Measurements from ENCODE around the gene FBXO30.

Gene FBXO30, protein sequence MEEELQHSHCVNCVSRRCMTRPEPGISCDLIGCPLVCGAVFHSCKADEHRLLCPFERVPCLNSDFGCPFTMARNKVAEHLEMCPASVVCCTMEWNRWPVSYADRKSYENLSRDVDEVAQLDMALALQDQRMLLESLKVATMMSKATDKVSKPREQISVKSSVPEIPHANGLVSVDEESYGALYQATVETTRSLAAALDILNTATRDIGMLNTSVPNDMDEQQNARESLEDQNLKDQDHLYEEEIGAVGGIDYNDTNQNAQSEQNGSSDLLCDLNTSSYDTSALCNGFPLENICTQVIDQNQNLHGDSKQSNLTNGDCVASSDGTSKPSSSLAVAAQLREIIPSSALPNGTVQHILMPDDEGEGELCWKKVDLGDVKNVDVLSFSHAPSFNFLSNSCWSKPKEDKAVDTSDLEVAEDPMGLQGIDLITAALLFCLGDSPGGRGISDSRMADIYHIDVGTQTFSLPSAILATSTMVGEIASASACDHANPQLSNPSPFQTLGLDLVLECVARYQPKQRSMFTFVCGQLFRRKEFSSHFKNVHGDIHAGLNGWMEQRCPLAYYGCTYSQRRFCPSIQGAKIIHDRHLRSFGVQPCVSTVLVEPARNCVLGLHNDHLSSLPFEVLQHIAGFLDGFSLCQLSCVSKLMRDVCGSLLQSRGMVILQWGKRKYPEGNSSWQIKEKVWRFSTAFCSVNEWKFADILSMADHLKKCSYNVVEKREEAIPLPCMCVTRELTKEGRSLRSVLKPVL

DNA sequence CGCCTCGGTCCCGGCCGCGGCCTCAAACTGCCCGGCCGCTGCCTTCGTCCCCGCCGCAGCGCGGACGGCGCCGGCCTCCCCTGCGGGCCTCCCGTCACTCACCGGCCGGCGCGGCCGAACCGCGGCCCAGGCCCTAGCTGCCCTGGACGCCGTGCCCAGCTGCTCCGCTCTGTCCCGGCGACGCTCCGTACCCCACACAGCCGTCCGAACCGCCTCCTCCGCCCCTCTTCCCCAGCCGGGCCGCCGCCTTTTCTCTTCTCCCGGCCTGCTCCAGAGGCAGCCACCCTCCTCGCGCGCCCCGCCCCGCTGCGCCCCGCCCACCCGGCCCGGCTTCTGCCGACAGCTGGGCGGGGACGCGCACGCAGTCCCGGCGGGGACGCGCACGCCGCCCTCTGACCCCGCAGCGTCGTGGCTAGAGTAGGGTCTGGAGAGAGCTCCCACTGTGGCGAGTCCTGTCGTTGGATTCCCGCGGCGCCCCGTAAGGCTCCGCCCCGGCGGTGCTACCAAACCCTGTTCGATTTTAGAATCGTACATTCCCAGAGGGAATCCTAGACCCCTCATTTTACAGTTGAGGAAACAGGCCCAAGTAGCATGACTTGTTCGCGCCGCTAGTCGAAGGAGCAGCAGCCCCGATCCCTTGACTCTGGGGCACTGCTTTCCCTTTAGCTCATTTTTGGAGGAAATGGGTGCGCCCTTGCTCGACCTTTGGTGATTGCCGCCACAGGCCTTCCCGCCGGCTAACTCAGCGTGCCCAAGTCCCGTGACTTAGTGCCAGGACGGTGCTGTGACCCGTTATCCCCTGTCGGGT, at the start of gene FBXO30:
TSS of gene FBXO30 (minus strand) at position 295 of the 808 bp plus-strand sequence. CDS start 8,390 bp downstream, outside the sequence.
- peak within 1 kb of the TSS; percentile 82 for H3K27ac ChIP-seq
- TF ChIP-seq, protein P1, sequence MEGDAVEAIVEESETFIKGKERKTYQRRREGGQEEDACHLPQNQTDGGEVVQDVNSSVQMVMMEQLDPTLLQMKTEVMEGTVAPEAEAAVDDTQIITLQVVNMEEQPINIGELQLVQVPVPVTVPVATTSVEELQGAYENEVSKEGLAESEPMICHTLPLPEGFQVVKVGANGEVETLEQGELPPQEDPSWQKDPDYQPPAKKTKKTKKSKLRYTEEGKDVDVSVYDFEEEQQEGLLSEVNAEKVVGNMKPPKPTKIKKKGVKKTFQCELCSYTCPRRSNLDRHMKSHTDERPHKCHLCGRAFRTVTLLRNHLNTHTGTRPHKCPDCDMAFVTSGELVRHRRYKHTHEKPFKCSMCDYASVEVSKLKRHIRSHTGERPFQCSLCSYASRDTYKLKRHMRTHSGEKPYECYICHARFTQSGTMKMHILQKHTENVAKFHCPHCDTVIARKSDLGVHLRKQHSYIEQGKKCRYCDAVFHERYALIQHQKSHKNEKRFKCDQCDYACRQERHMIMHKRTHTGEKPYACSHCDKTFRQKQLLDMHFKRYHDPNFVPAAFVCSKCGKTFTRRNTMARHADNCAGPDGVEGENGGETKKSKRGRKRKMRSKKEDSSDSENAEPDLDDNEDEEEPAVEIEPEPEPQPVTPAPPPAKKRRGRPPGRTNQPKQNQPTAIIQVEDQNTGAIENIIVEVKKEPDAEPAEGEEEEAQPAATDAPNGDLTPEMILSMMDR (conservative IDR thresholded peaks at IDR 0.05), result no peak

DNA sequence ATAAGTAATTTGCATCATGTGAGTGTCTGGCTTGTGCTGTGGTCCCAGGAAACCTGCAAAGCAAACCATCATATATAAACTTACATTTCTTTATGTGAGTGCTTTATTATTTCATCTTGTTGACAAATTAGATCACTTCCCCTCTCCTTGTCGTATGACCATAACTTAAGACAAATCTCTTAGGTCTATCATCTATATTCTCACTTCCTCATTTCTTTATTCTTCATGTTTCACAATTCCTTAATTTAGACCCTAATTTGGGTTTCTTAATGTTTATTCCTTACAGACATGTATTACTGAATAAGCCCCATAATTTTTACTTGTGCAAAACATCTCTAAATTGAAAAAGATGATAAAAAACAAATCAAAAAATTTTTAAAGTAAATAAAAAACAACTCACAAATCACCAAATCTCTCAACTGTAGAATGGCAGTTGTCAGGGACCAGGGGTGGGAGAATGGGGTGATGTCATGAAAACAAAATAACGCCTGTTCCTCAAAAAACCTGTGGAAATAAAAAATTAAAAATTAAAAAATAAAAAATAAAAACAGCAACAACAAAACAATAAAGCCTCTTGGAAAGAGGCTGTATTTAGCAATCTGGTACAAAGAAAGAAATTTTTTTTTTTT, 49.5 kb upstream of the FBXO30 start:
- no peak overlapping the region for H3K27ac ChIP-seq
- TF ChIP-seq, protein P1 (conservative IDR thresholded peaks at IDR 0.05), result no peak

DNA sequence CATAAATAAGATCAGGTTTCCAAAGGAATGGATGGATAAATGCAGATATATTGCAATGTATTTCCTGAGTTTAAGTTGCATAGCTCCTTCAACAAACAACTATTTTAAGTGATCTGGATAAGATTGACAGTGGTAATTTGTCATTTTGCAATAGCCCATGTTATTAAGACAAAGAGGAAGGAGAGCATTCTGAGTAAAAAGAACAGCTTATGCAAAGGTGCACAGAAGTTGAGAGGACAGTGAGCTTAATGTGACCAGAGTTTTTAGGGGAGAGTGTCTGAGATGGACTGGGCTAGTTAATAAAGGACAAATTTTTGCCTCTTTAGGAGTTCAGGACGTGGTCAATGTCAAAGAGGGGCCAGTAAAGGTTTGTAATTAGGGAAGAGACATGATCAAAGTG, 48.8 kb upstream of the FBXO30 start:
- no peak overlapping the region for H3K27ac ChIP-seq
- TF ChIP-seq, protein P1 (conservative IDR thresholded peaks at IDR 0.05), result no peak

DNA sequence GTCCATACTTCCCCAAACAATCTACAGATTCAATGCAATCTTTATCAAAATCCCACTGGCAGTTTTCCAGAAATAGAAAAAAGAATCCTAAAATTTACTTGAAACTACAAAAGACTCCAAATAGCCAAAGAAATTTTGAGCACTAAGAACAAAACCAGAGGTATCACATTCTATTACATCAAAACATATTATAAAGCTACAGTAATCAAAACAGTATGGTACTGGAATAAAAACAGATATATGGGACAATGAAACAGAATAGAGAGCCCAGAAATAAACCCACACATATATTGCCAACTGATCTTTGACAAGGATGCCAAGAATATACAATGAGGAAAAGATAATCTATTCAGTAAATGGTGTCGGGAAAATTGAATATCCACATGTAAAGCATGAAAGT, 46.0 kb upstream of the FBXO30 start:
- TF ChIP-seq, protein P1 (conservative IDR thresholded peaks at IDR 0.05), result no peak
- no peak overlapping the region for H3K27ac ChIP-seq

DNA sequence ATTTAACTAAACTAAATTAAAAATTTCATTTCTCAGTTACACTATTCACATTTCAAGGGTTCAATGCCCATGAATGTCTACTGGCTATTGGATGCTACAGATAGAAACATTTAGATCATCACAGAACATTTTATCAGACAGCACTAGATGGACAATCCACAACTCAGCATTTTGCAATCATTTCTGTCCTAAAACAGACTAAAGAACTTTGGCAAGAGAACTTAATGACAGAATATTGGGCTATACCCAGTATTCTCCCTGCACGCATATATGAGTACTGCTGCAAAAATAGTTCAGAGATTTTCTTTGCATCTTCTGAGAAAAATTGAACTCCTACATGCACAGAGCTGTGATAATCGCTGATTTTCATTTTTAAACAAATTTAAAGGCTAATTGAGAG, 36.1 kb upstream of the FBXO30 start:
- TF ChIP-seq, protein P1 (conservative IDR thresholded peaks at IDR 0.05), result no peak
- no peak overlapping the region for H3K27ac ChIP-seq

DNA sequence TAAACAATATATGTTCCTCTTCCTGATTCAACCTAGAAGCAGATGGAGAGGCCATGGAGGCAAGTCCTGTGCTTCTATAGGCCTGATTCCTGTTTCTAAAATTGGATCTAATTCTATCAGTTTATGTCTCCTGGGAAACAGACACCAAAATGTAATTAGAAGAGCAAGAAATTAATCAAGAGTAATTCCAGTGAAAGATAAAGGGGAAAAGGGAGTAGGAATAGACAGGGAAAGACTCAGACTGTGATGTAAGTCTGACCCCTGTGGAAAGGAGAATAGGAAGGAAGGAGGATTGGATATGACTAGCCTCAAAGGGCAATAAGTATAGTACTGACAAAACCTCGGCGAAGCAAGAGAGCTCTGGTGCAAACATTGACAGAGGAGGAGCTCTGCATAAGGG, 33.9 kb upstream of the FBXO30 start:
- TF ChIP-seq, protein P1 (conservative IDR thresholded peaks at IDR 0.05), result no peak
- no peak overlapping the region for H3K27ac ChIP-seq

All from VCaP (cell line).